ENCODE results near the gene MRPL57. TPM values are rescaled to one million over a fixed set of nuclear protein-coding genes. Genes with fewer than 3 reads are reported as not detected.

The MRPL57 gene
- total and polyA plus RNA-seq, 2 donors (not counting 1 experiment from before 2014, with no cell fraction given): 7.8 to 12.1 TPM

GRCh38 chr13:21225841-21226581 is 49.6 kb downstream of the MRPL57 start:
- H3K36me3 ChIP-seq (replicated peaks in 1 of 2; ENCODE audit: control extremely low read depth in 1 of 2, control insufficient read depth in 1 of 2, extremely low read depth in 1 of 2, insufficient read depth in 2 of 2, low read length in 1 of 2): no peaks in the 10 kb centered on the region
- no peak overlapping the region for H3K9ac ChIP-seq (ENCODE audit: low read length)
- no peaks in the 10 kb centered on the region for H3K4me1 ChIP-seq (ENCODE audit: control insufficient read depth in 2 of 2, insufficient read depth in 2 of 2, low read length in 2 of 2)
- peaks cover 13% of the 10 kb centered on the region for H3K27me3 Mint-ChIP-seq
- H3K4me3 ChIP-seq (ENCODE audit: control extremely low read depth in 1 of 5, extremely low read depth in 1 of 5, insufficient read depth in 1 of 5, low read depth in 2 of 5, low read length in 4 of 5): no peak overlapping the region
- H3K27ac Mint-ChIP-seq: no peak overlapping the region
- no peaks in the 10 kb centered on the region for H3K79me2 ChIP-seq (ENCODE audit: control insufficient read depth, insufficient read depth, low read length)
- no peak for DNase-seq
- ChIA-PET CTCF (no interaction called here), POLR2A (no interaction called here)
- no peak for ATAC-seq (ENCODE audit: low read depth)
- peaks cover 0 to 4% (median 0%) of the 10 kb centered on the region in 3 donors for H3K9me3 ChIP-seq (ENCODE audit: control extremely low read depth in 1 of 3, control insufficient read depth in 2 of 3, insufficient read depth in 1 of 3, low read length in 2 of 3)
- intact Hi-C loops (cut with micrococcal nuclease): no loop called here
- peaks cover 2% of the 10 kb centered on the region for H3K9me3 Mint-ChIP-seq (ENCODE audit: insufficient read depth)
- TF ChIP-seq CTCF (IDR thresholded peaks at IDR 0.05) (no peak), EZH2 (IDR thresholded peaks at IDR 0.05; ENCODE audit: borderline replicate concordance, insufficient read depth, low read depth, low read length, poor library complexity, severe bottlenecking) (no peak)
- H2AFZ ChIP-seq (ENCODE audit: insufficient read depth, low read depth, low read length, poor library complexity, severe bottlenecking): no peak overlapping the region
- no peaks in the 10 kb centered on the region for H3K27me3 ChIP-seq (replicated peaks in 1 of 4; ENCODE audit: control extremely low read depth in 1 of 4, control insufficient read depth in 3 of 4, insufficient read depth in 4 of 4, low read length in 3 of 4)
- H3K4me2 ChIP-seq (replicated peaks; ENCODE audit: low read depth, low read length, poor library complexity, severe bottlenecking): no peak overlapping the region
- no peak overlapping the region for H3K27ac ChIP-seq (ENCODE audit: low read length in 2 of 2)
- WGBS (ENCODE audit: insufficient coverage): 94% methylated on average over 14 of the region's 17 CpGs
- no peaks in the 10 kb centered on the region for H3K4me1 Mint-ChIP-seq
- no peak overlapping the region for H3K4me3 Mint-ChIP-seq
- no peaks in the 10 kb centered on the region for H4K20me1 ChIP-seq (ENCODE audit: control insufficient read depth, insufficient read depth, low read length, poor library complexity, severe bottlenecking)

- no peaks in the 10 kb centered on the region for H3K79me2 ChIP-seq (ENCODE audit: control insufficient read depth, insufficient read depth, low read length)
- no peaks in the 10 kb centered on the region for H3K4me1 ChIP-seq (ENCODE audit: control insufficient read depth in 2 of 2, insufficient read depth in 2 of 2, low read length in 2 of 2)
- intact Hi-C loops (cut with micrococcal nuclease): no loop called here
- no peak overlapping the region for H3K4me3 Mint-ChIP-seq
- H2AFZ ChIP-seq (ENCODE audit: insufficient read depth, low read depth, low read length, poor library complexity, severe bottlenecking): no peak overlapping the region
- H3K36me3 ChIP-seq (replicated peaks in 1 of 2; ENCODE audit: control extremely low read depth in 1 of 2, control insufficient read depth in 1 of 2, extremely low read depth in 1 of 2, insufficient read depth in 2 of 2, low read length in 1 of 2): no peaks in the 10 kb centered on the region
- CTCF ChIA-PET: no interaction called here
- no peaks in the 10 kb centered on the region for H3K9me3 Mint-ChIP-seq (ENCODE audit: insufficient read depth)
- no peak overlapping the region for H3K4me3 ChIP-seq (ENCODE audit: control extremely low read depth in 1 of 5, extremely low read depth in 1 of 5, insufficient read depth in 1 of 5, low read depth in 2 of 5, low read length in 4 of 5)
- TF ChIP-seq CTCF (IDR thresholded peaks at IDR 0.05) (no peak), EZH2 (IDR thresholded peaks at IDR 0.05; ENCODE audit: borderline replicate concordance, insufficient read depth, low read depth, low read length, poor library complexity, severe bottlenecking) (no peak)
- H3K27me3 ChIP-seq (replicated peaks in 1 of 4; ENCODE audit: control extremely low read depth in 1 of 4, control insufficient read depth in 3 of 4, insufficient read depth in 4 of 4, low read length in 3 of 4): no peaks in the 10 kb centered on the region
- peaks cover 7% of the 10 kb centered on the region for H3K27me3 Mint-ChIP-seq
- no peak overlapping the region for H3K27ac ChIP-seq (ENCODE audit: low read length in 2 of 2)
- H3K9me3 ChIP-seq (ENCODE audit: control extremely low read depth in 1 of 3, control insufficient read depth in 2 of 3, insufficient read depth in 1 of 3, low read length in 2 of 3): no peaks in the 10 kb centered on the region
- H3K27ac Mint-ChIP-seq: no peak overlapping the region
- H3K9ac ChIP-seq (ENCODE audit: low read length): no peak overlapping the region
- no peak for DNase-seq
- POLR2A ChIA-PET: no interaction called here
- 96% methylated on average over 7 of the region's 7 CpGs for WGBS (ENCODE audit: insufficient coverage)
- H3K4me2 ChIP-seq (replicated peaks; ENCODE audit: low read depth, low read length, poor library complexity, severe bottlenecking): no peak overlapping the region
- H4K20me1 ChIP-seq (ENCODE audit: control insufficient read depth, insufficient read depth, low read length, poor library complexity, severe bottlenecking): no peaks in the 10 kb centered on the region
- ATAC-seq (ENCODE audit: low read depth): no peak
- H3K4me1 Mint-ChIP-seq: no peaks in the 10 kb centered on the region
Measured at GRCh38 chr13:21227917-21228316, 51.5 kb downstream of the MRPL57 start.

Data from B cell (primary cell).